ENCODE results near the gene CPED1. TPM values are rescaled to one million over a fixed set of nuclear protein-coding genes. Genes with fewer than 3 reads are reported as not detected.
"Not testable (repeated sequence)": the region's sequence is repeated elsewhere in the genome, so short reads cannot be mapped to it uniquely, and the experiment has no call there.

Gene CPED1
- total RNA-seq, 1 donor from 2014 or later: 1.9 TPM

- DNase-seq: no peak
Measured at GRCh38 chr7:121195874-121196273, 207.4 kb downstream of the CPED1 start.

GRCh38 chr7:121196286-121196685 lies 207.8 kb downstream of the CPED1 start:
- DNase-seq: no peak

GRCh38 chr7:121197455-121197854 lies 208.9 kb downstream of the CPED1 start:
- DNase-seq: no peak

GRCh38 chr7:121198502-121198901 lies 210.0 kb downstream of the CPED1 start:
- no peak for DNase-seq

GRCh38 chr7:121202125-121202524 lies 213.6 kb downstream of the CPED1 start:
- no peak for DNase-seq

GRCh38 chr7:121202834-121203233 lies 214.3 kb downstream of the CPED1 start:
- no peak for DNase-seq

GRCh38 chr7:121204537-121204936 lies 216.0 kb downstream of the CPED1 start:
- DNase-seq: no peak

GRCh38 chr7:121205777-121206176 lies 217.3 kb downstream of the CPED1 start:
- no peak for DNase-seq

GRCh38 chr7:121211253-121211652 lies 222.7 kb downstream of the CPED1 start:
- no peak for DNase-seq

GRCh38 chr7:121212036-121212435 lies 223.5 kb downstream of the CPED1 start:
- no peak for DNase-seq

GRCh38 chr7:121214657-121215056 lies 226.1 kb downstream of the CPED1 start:
- DNase-seq: no peak

- no peak for DNase-seq
Measured at GRCh38 chr7:121219026-121219425, 230.5 kb downstream of the CPED1 start.

- not testable (repeated sequence) for DNase-seq
Measured at GRCh38 chr7:121221108-121221507, 232.6 kb downstream of the CPED1 start.

- no peak for DNase-seq
Measured at GRCh38 chr7:121228779-121229178, 240.3 kb downstream of the CPED1 start.

- DNase-seq: no peak
Measured at GRCh38 chr7:121235201-121235600, 246.7 kb downstream of the CPED1 start.

- no peak for DNase-seq
Measured at GRCh38 chr7:121237601-121238000, 249.1 kb downstream of the CPED1 start.

- DNase-seq: no peak
Measured at GRCh38 chr7:121244120-121244870, 255.8 kb downstream of the CPED1 start.

- DNase-seq: not testable (repeated sequence)
Measured at GRCh38 chr7:121251367-121251766, 262.9 kb downstream of the CPED1 start.

GRCh38 chr7:121252523-121253235 lies 264.2 kb downstream of the CPED1 start:
- not testable (repeated sequence) for DNase-seq

- no peak for DNase-seq
Measured at GRCh38 chr7:121259826-121260225, 271.3 kb downstream of the CPED1 start.

GRCh38 chr7:121261207-121261884 lies 272.8 kb downstream of the CPED1 start:
- no peak for DNase-seq

- no peak for DNase-seq
Measured at GRCh38 chr7:121262221-121262620, 273.7 kb downstream of the CPED1 start.

- no peak for DNase-seq
Measured at GRCh38 chr7:121262969-121263368, 274.5 kb downstream of the CPED1 start.
